ENCODE data around the gene ZNF629. TPM values are rescaled to one million over a fixed set of nuclear protein-coding genes. Genes with fewer than 3 reads are reported as not detected.
"Not testable (repeated sequence)": the region's sequence is repeated elsewhere in the genome, so short reads cannot be mapped to it uniquely, and the experiment has no call there.

The ZNF629 gene
- 12.2 TPM for polyA plus RNA-seq (2013, experiment 1 of 2)
- polyA plus RNA-seq (2013, experiment 2 of 2): 15.4 TPM

GRCh38 chr16:30786936-30787612 is at the start of gene ZNF629:
Gene ZNF629 (minus strand): TSS chr16:30787205. CDS start chr16:30784482, 2,723 bp downstream.
- Histone ChIP-seq H3K9me3 (ENCODE audit: insufficient read depth, low read depth, low read length) (no peaks in the 10 kb centered on the region), H3K36me3 (ENCODE audit: insufficient read depth, low read length) (peaks cover 20% of the 10 kb centered on the region), H3K27ac (ENCODE audit: low read depth, low read length) (peak within 1 kb of the TSS; percentile 90), H3K27me3 (ENCODE audit: insufficient read depth, low read length) (peaks cover 4% of the 10 kb centered on the region; the same call in 1 of the 2 replicates), H3K4me1 (ENCODE audit: insufficient read depth, low read length) (peaks cover 10% of the 10 kb centered on the region), H3K9ac (ENCODE audit: low read depth, low read length) (peak within 1 kb of the TSS; percentile 91), H3K4me3 (ENCODE audit: low read length) (peak within 1 kb of the TSS; percentile 83)
- under 1% methylated on average over 37 of the region's 37 CpGs for WGBS

- Histone ChIP-seq H3K27ac (ENCODE audit: low read depth, low read length) (no peak overlapping the region), H3K4me1 (ENCODE audit: insufficient read depth, low read length) (no peaks in the 10 kb centered on the region), H3K4me3 (ENCODE audit: low read length) (no peak overlapping the region), H3K9ac (ENCODE audit: low read depth, low read length) (no peak overlapping the region), H3K36me3 (ENCODE audit: insufficient read depth, low read length) (no peaks in the 10 kb centered on the region), H3K27me3 (ENCODE audit: insufficient read depth, low read length) (peaks cover 12% of the 10 kb centered on the region), H3K9me3 (ENCODE audit: insufficient read depth, low read depth, low read length) (no peaks in the 10 kb centered on the region)
- WGBS: 95% methylated on average over 44 of the region's 44 CpGs
Measured at GRCh38 chr16:30834130-30834740, 47.2 kb upstream of the ZNF629 start.

GRCh38 chr16:30830072-30830417 is 43.0 kb upstream of the ZNF629 start:
- no peaks in the 10 kb centered on the region for H3K4me1 ChIP-seq (ENCODE audit: insufficient read depth, low read length)
- no peak overlapping the region for H3K9ac ChIP-seq (ENCODE audit: low read depth, low read length)
- H3K9me3 ChIP-seq (ENCODE audit: insufficient read depth, low read depth, low read length): no peaks in the 10 kb centered on the region
- no peak overlapping the region for H3K4me3 ChIP-seq (ENCODE audit: low read length)
- H3K27ac ChIP-seq (ENCODE audit: low read depth, low read length): no peak overlapping the region
- no peaks in the 10 kb centered on the region for H3K36me3 ChIP-seq (ENCODE audit: insufficient read depth, low read length)
- WGBS: 93% methylated on average over 6 of the region's 6 CpGs
- H3K27me3 ChIP-seq (ENCODE audit: insufficient read depth, low read length): peaks cover 31% of the 10 kb centered on the region

GRCh38 chr16:30829130-30830071 is 42.4 kb upstream of the ZNF629 start:
- H3K27me3 ChIP-seq (ENCODE audit: insufficient read depth, low read length): peaks cover 31% of the 10 kb centered on the region
- 80% methylated on average over 15 of the region's 15 CpGs for WGBS
- no peak overlapping the region for H3K4me3 ChIP-seq (ENCODE audit: low read length)
- no peak overlapping the region for H3K27ac ChIP-seq (ENCODE audit: low read depth, low read length)
- H3K9me3 ChIP-seq (ENCODE audit: insufficient read depth, low read depth, low read length): no peaks in the 10 kb centered on the region
- H3K36me3 ChIP-seq (ENCODE audit: insufficient read depth, low read length): no peaks in the 10 kb centered on the region
- H3K9ac ChIP-seq (ENCODE audit: low read depth, low read length): no peak overlapping the region
- H3K4me1 ChIP-seq (ENCODE audit: insufficient read depth, low read length): no peaks in the 10 kb centered on the region

DNA sequence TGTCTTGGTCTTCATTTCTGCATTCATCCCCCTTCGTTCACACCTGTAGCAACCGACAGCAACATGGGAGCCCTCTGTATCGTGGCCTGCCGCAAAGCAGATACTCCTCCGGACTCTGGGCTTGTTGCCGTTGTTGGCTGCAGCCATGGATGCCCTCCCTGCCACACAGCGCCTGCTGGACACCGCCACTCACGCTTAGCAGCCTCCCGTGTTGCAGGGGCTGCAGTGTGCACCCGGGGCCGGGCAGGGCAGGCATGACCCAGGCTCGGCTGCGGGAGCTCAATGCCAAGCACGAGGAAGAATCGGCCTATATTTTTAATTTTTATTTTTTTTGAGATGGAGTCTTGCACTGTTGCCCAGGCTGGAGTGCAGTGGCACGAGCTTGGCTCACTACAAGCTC is 34.9 kb upstream of the ZNF629 start:
- Histone ChIP-seq H3K4me3 (ENCODE audit: low read length) (no peak overlapping the region), H3K4me1 (ENCODE audit: insufficient read depth, low read length) (no peaks in the 10 kb centered on the region), H3K27ac (ENCODE audit: low read depth, low read length) (no peak overlapping the region), H3K9ac (ENCODE audit: low read depth, low read length) (no peak overlapping the region), H3K36me3 (ENCODE audit: insufficient read depth, low read length) (no peaks in the 10 kb centered on the region), H3K27me3 (ENCODE audit: insufficient read depth, low read length) (peaks cover 10% of the 10 kb centered on the region), H3K9me3 (ENCODE audit: insufficient read depth, low read depth, low read length) (no peaks in the 10 kb centered on the region)
- 92% methylated on average over 17 of the region's 17 CpGs for WGBS

GRCh38 chr16:30821441-30821840 is 34.4 kb upstream of the ZNF629 start:
- not testable (repeated sequence) for H3K27ac ChIP-seq (ENCODE audit: low read depth, low read length); H3K9me3 ChIP-seq (ENCODE audit: insufficient read depth, low read depth, low read length); H3K27me3 ChIP-seq (ENCODE audit: insufficient read depth, low read length); H3K9ac ChIP-seq (ENCODE audit: low read depth, low read length); H3K4me1 ChIP-seq (ENCODE audit: insufficient read depth, low read length); H3K36me3 ChIP-seq (ENCODE audit: insufficient read depth, low read length); H3K4me3 ChIP-seq (ENCODE audit: low read length)
- WGBS: 88% methylated on average over 9 of the region's 9 CpGs

- Histone ChIP-seq H3K27me3 (ENCODE audit: insufficient read depth, low read length) (peaks cover 9% of the 10 kb centered on the region), H3K4me1 (ENCODE audit: insufficient read depth, low read length) (no peaks in the 10 kb centered on the region), H3K9me3 (ENCODE audit: insufficient read depth, low read depth, low read length) (no peaks in the 10 kb centered on the region), H3K4me3 (ENCODE audit: low read length) (no peak overlapping the region), H3K27ac (ENCODE audit: low read depth, low read length) (no peak overlapping the region), H3K9ac (ENCODE audit: low read depth, low read length) (no peak overlapping the region), H3K36me3 (ENCODE audit: insufficient read depth, low read length) (no peaks in the 10 kb centered on the region)
- 89% methylated on average over 34 of the region's 34 CpGs for WGBS
Measured at GRCh38 chr16:30820952-30821421, 34.0 kb upstream of the ZNF629 start.

- 50% methylated on average over 1 of the region's 2 CpGs for WGBS
- Histone ChIP-seq H3K4me3 (ENCODE audit: low read length) (no peak overlapping the region), H3K9ac (ENCODE audit: low read depth, low read length) (no peak overlapping the region), H3K9me3 (ENCODE audit: insufficient read depth, low read depth, low read length) (no peaks in the 10 kb centered on the region), H3K36me3 (ENCODE audit: insufficient read depth, low read length) (no peaks in the 10 kb centered on the region), H3K4me1 (ENCODE audit: insufficient read depth, low read length) (no peaks in the 10 kb centered on the region), H3K27me3 (ENCODE audit: insufficient read depth, low read length) (peaks cover 13% of the 10 kb centered on the region), H3K27ac (ENCODE audit: low read depth, low read length) (no peak overlapping the region)
Measured at GRCh38 chr16:30816769-30817168, 29.8 kb upstream of the ZNF629 start.

DNA sequence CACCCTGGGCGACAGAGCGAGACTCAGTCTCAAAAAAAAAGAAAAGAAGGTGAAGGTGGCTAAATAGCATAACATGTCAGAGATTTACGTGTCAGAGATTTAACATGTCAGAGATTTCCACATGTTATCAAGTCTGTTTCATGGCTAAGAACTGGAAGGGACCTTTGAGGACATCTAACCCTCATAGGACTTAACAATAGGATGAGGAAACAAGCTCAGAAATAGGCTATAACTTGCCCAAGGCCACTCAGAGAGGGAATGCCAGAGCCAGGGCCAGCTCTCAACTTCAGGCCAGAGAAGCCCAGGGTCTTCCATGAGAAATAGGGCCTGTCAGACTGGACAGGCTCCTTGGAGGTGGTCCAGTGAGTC is 26.8 kb upstream of the ZNF629 start:
- no peaks in the 10 kb centered on the region for H3K4me1 ChIP-seq (ENCODE audit: insufficient read depth, low read length)
- peaks cover 18% of the 10 kb centered on the region for H3K27me3 ChIP-seq (ENCODE audit: insufficient read depth, low read length)
- H3K36me3 ChIP-seq (ENCODE audit: insufficient read depth, low read length): no peaks in the 10 kb centered on the region
- WGBS: 87% methylated on average over 3 of the region's 3 CpGs
- H3K9me3 ChIP-seq (ENCODE audit: insufficient read depth, low read depth, low read length): no peaks in the 10 kb centered on the region
- H3K4me3 ChIP-seq (ENCODE audit: low read length): peak overlapping the region; percentile 53
- peak overlapping the region; percentile 52 for H3K9ac ChIP-seq (ENCODE audit: low read depth, low read length)
- no peak overlapping the region for H3K27ac ChIP-seq (ENCODE audit: low read depth, low read length)

DNA sequence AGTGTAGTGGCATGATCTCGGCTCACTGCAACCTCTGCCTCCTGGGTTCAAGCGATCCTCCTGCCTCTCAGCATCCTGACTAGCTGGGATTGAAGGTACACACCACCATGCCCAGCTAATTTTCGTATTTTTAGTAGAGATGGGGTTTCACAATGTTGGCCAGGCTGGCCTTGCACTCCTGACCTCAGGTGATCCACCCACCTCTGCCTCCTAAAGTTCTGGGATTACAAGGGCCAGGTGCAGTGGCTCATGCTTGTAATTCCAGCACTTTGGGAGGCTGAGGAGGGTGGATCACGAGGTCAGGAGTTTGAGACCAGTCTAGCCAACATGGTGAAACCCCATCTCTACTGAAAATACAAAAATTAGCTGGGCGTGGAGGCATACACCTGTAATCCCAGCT is 22.7 kb upstream of the ZNF629 start:
- H3K9me3 ChIP-seq (ENCODE audit: insufficient read depth, low read depth, low read length); H3K27ac ChIP-seq (ENCODE audit: low read depth, low read length); H3K4me1 ChIP-seq (ENCODE audit: insufficient read depth, low read length); H3K4me3 ChIP-seq (ENCODE audit: low read length); H3K9ac ChIP-seq (ENCODE audit: low read depth, low read length); H3K36me3 ChIP-seq (ENCODE audit: insufficient read depth, low read length): not testable (repeated sequence)
- peaks cover 55% of the 10 kb centered on the region for H3K27me3 ChIP-seq (ENCODE audit: insufficient read depth, low read length)
- whole genome bisulfite sequencing: 79% methylated on average over 5 of the region's 5 CpGs

- not testable (repeated sequence) for H3K36me3 ChIP-seq (ENCODE audit: insufficient read depth, low read length); H3K9ac ChIP-seq (ENCODE audit: low read depth, low read length); H3K9me3 ChIP-seq (ENCODE audit: insufficient read depth, low read depth, low read length); H3K4me3 ChIP-seq (ENCODE audit: low read length); H3K27ac ChIP-seq (ENCODE audit: low read depth, low read length); H3K4me1 ChIP-seq (ENCODE audit: insufficient read depth, low read length)
- peaks cover 57% of the 10 kb centered on the region for H3K27me3 ChIP-seq (ENCODE audit: insufficient read depth, low read length)
- WGBS: 61% methylated on average over 4 of the region's 5 CpGs
Measured at GRCh38 chr16:30808890-30809426, 22.0 kb upstream of the ZNF629 start.
